Ovary (tissue), 9 donors: ENCODE measurements around the gene RAB27B. TPM values are rescaled to one million over a fixed set of nuclear protein-coding genes. Genes with fewer than 3 reads are reported as not detected.

Experiments used
- DNase-seq, 5 donors: peaks; one replicate each; pipeline ENCODE4 v3.0.0-alpha.2; 2019 to 2020
- H3K27ac ChIP-seq, 2 donors: fragments of 200-600 bp; one replicate each; pipeline versions ENCODE4 v1.5.1 to v1.8.0; 2019 to 2022
- H3K27me3 ChIP-seq: fragments of 200-600 bp; one replicate; pipeline ENCODE4 v1.8.0; 2022
- H3K36me3 ChIP-seq: fragments of 200-600 bp; sonication (generic); one replicate; pipeline ENCODE4 v1.5.1; 2019
- H3K4me1 ChIP-seq: one replicate; pipeline ENCODE4 v1.8.1; 2013; ENCODE audit warnings: mild to moderate bottlenecking, moderate library complexity; ENCODE audit not compliant: insufficient read depth
- H3K4me3 ChIP-seq: fragments of 200-600 bp; sonication (generic); one replicate; pipeline ENCODE4 v1.5.1; 2017
- H3K9me3 ChIP-seq, 2 donors: fragments of 200-600 bp in 1 of 2; sonication (generic) in 1 of 2; one replicate each; pipeline versions ENCODE4 v1.5.1 to v1.8.1; 2013 to 2019; ENCODE audit warnings: mild to moderate bottlenecking in 1 of 2, moderate library complexity in 1 of 2
- CTCF ChIP-seq, 3 donors: fragments of 450-650 bp in 2 of 3; fragments of 200-600 bp in 1 of 3; IDR thresholded peaks; one replicate each; pipeline versions ENCODE4 v1.5.1 to v1.8.0; 2016 to 2022; ENCODE audit warnings: antibody characterized with exemption in 3 of 3, mild to moderate bottlenecking in 1 of 3
- EP300 ChIP-seq: sonication (generic); formaldehyde crosslinking; IDR thresholded peaks from one replicate; pipeline ENCODE4 v1.6.1; 2017; ENCODE audit warnings: antibody characterized with exemption
- POLR2A ChIP-seq: fragments of 450-650 bp; IDR thresholded peaks from one replicate; pipeline ENCODE4 v1.6.1; 2017; ENCODE audit warnings: antibody characterized with exemption, mild to moderate bottlenecking, moderate library complexity
- WGBS, 3 donors: extraction: QIAGEN DNeasy Blood & Tissue Kit in 1 of 3; methylation state at CpG; one replicate each; pipeline versions ENCODE4 v1.1.5 to v1.1.7; 2013 to 2017; 5-methylcytosine and 5-hydroxymethylcytosine counted together
- intact Hi-C, 4 donors: fragments of 100-400 bp; cut with DNase I; formaldehyde crosslinking; loops; one replicate each; pipeline versions ENCODE4 v1.11.0 to v1.15.1; 2022 to 2023
- polyA plus RNA-seq, 2 donors: library from polyadenylated mRNA; stranded (reverse); fragments of 200-250 nt in 1 of 2; fragments of 350-450 nt in 1 of 2; fragmentation: Illumina TruSeq in 1 of 2; extraction: RNeasy Lipid Tissue Mini Kit (QIAGEN cat#74804) in 1 of 2; gene quantifications; one replicate each; pipeline ENCODE4 v1.2.3, GENCODE V29; 2013 to 2014
- total RNA-seq, 7 donors: library from RNA; depleted of rRNA in 2 of 7; stranded (reverse); fragments of >200 nt in 2 of 7; fragmentation: NEBNext Ultra II Directional in 3 of 7; extraction: Animal tissue kit (Norgen Biotek cat#: 25700) in 3 of 7; gene quantifications; one replicate each; pipeline versions ENCODE4 v1.1.0 to v1.2.4, GENCODE V29; 2016 to 2023
- donor health status: DM: no; HTN: no; CAD: no; lungs with moderate emphysema.
- donor health status: DM: no; HTN: no; CAD: no.
- donor health status: Bipolar disorder and iron deficiency.
- donor health status: DM: yes; HTN: yes; CAD: no.
- donor health status: DM: no; HTN: no; CAD: no.
- donor health status: DM: yes; HTN: yes; CAD: no.

RAB27B gene
- total and polyA plus RNA-seq, 9 donors, result 0.05 to 3.9 (median 0.12) TPM

- no peak for DNase-seq
- Histone ChIP-seq H3K36me3 (no peaks in the 10 kb centered on the region), H3K27ac (no peak overlapping the region), H3K27me3 (no peaks in the 10 kb centered on the region), H3K4me1 (no peaks in the 10 kb centered on the region), H3K9me3 (no peaks in the 10 kb centered on the region), H3K4me3 (no peak overlapping the region)
- no peak for TF ChIP-seq POLR2A
- TF ChIP-seq EP300, result no peak
- no peak for TF ChIP-seq CTCF (IDR thresholded peaks at IDR 0.05)
- intact Hi-C loops, result no loop called here
- WGBS, 3 donors, result 97 to 98% (median 98%) methylated on average over 9 of the region's 9 CpGs
These were observed 36.2 kb upstream of the RAB27B start for GRCh38 chr18:54792079-54792478.

- Histone ChIP-seq H3K27me3 (no peaks in the 10 kb centered on the region), H3K9me3 (no peaks in the 10 kb centered on the region), H3K27ac (no peak overlapping the region), H3K4me3 (no peak overlapping the region), H3K4me1 (no peaks in the 10 kb centered on the region), H3K36me3 (no peaks in the 10 kb centered on the region)
- intact Hi-C loops, result no loop called here
- WGBS, 3 donors, result 83 to 94% (median 83%) methylated on average over 1 of the region's 1 CpG
- TF ChIP-seq EP300, result no peak
- TF ChIP-seq POLR2A, result no peak
- TF ChIP-seq CTCF (IDR thresholded peaks at IDR 0.05), result no peak
- no peak for DNase-seq
These were observed 33.5 kb upstream of the RAB27B start for GRCh38 chr18:54794823-54795222.

- no peak for TF ChIP-seq EP300
- TF ChIP-seq CTCF (IDR thresholded peaks at IDR 0.05), result no peak
- TF ChIP-seq POLR2A, result no peak
- H3K9me3 ChIP-seq, result no peaks in the 10 kb centered on the region
- H3K27me3 ChIP-seq, result no peaks in the 10 kb centered on the region
- DNase-seq, result no peak
- H3K4me3 ChIP-seq, result no peak overlapping the region
- no peaks in the 10 kb centered on the region for H3K36me3 ChIP-seq
- H3K27ac ChIP-seq, result no peak overlapping the region
- intact Hi-C loops, result no loop called here
- no peaks in the 10 kb centered on the region for H3K4me1 ChIP-seq
- 85 to 87% (median 86%) methylated on average over 3 of the region's 3 CpGs for WGBS, 3 donors
These were observed 30.1 kb upstream of the RAB27B start for GRCh38 chr18:54798186-54798585.

GRCh38 chr18:54801374-54801773 is 26.9 kb upstream of the RAB27B start:
- H3K36me3 ChIP-seq, result no peaks in the 10 kb centered on the region
- no peaks in the 10 kb centered on the region for H3K9me3 ChIP-seq
- 45 to 72% (median 49%) methylated on average over 1 of the region's 1 CpG for WGBS, 3 donors
- no peaks in the 10 kb centered on the region for H3K4me1 ChIP-seq
- H3K4me3 ChIP-seq, result no peak overlapping the region
- TF ChIP-seq EP300 (no peak), CTCF (IDR thresholded peaks at IDR 0.05) (no peak), POLR2A (no peak)
- intact Hi-C loops, result no loop called here
- no peaks in the 10 kb centered on the region for H3K27me3 ChIP-seq
- H3K27ac ChIP-seq, result no peak overlapping the region
- DNase-seq, result no peak

GRCh38 chr18:54802178-54802577 is 26.1 kb upstream of the RAB27B start:
- no peak for DNase-seq
- intact Hi-C loops, result no loop called here
- Histone ChIP-seq H3K4me3 (no peak overlapping the region), H3K27me3 (no peaks in the 10 kb centered on the region), H3K9me3 (no peaks in the 10 kb centered on the region), H3K4me1 (no peaks in the 10 kb centered on the region), H3K27ac (no peak overlapping the region), H3K36me3 (no peaks in the 10 kb centered on the region)
- WGBS, 3 donors, result 16 to 22% (median 19%) methylated on average over 2 of the region's 2 CpGs
- TF ChIP-seq POLR2A, result no peak
- TF ChIP-seq EP300, result no peak
- no peak for TF ChIP-seq CTCF (IDR thresholded peaks at IDR 0.05)
